ENCODE data around the gene TRIL. TPM values are rescaled to one million over a fixed set of nuclear protein-coding genes. Genes with fewer than 3 reads are reported as not detected.

TRIL gene
- total and polyA plus RNA-seq, 2 of the 4 experiments (the other 2 are of a cell fraction): under 0.01 to 0.09 TPM

- peaks cover 4% of the 10 kb centered on the region for H3K27me3 ChIP-seq (ENCODE audit: control insufficient read depth, insufficient read depth, low read length)
- POLR2A ChIA-PET (ENCODE audit: unreplicated experiment): no interaction called here
- DNase-seq (no peak), ATAC-seq (ENCODE audit: low read depth) (no peak)
- H3K9ac ChIP-seq (ENCODE audit: low read depth, low read length): no peak overlapping the region
- H4K8ac ChIP-seq (ENCODE audit: low read depth in 2 of 2, low read length in 2 of 2): peak overlapping the region in 1 of 2 experiments; percentile 22; a peak in 1 of 4 replicates
- H3K79me1 ChIP-seq (ENCODE audit: low read depth in 1 of 2, low read length in 2 of 2): no peaks in the 10 kb centered on the region
- H2BK15ac ChIP-seq (ENCODE audit: low read depth, low read length): 0 out of 3 replicates have a peak overlapping the region, but pooled peaks have one; percentile 12
- H3K18ac ChIP-seq (ENCODE audit: low read depth, low read length): peak overlapping the region; percentile 1; the same call in 1 of the 2 replicates
- no peaks in the 10 kb centered on the region for H3K36me3 ChIP-seq (ENCODE audit: control insufficient read depth, insufficient read depth, low read length)
- intact Hi-C loops (cut with micrococcal nuclease): loop anchor here (2.0 kb wide), 1 partner anchor 31 kb away; the partner anchor contains the start of gene TRIL
- peak overlapping the region; percentile 61 for H3K4ac ChIP-seq (ENCODE audit: low read depth, low read length)
- no peak overlapping the region for H4K5ac ChIP-seq (ENCODE audit: low read depth, low read length)
- H3K56ac ChIP-seq (ENCODE audit: extremely low read depth, insufficient read depth, low read length): no peak overlapping the region
- peak overlapping the region; percentile 81 for H2BK20ac ChIP-seq (ENCODE audit: low read depth, low read length)
- H3K9me1 ChIP-seq (ENCODE audit: insufficient read depth, low read length): peaks cover 15% of the 10 kb centered on the region
- no peak overlapping the region for H2AK9ac ChIP-seq (replicated peaks; ENCODE audit: low read depth, low read length, poor library complexity)
- H4K20me1 ChIP-seq (ENCODE audit: insufficient read depth, low read length): no peaks in the 10 kb centered on the region
- 0 out of 2 replicates have a peak overlapping the region, but pooled peaks have one; percentile 3 for H3K14ac ChIP-seq (replicated peaks; ENCODE audit: low read depth, low read length)
- dilution Hi-C loops (cut with HindIII; ENCODE audit: low sequenced_read_pairs, unreplicated experiment): no loop called here
- WGBS, 2 experiments (ENCODE audit: extremely low coverage in 2 of 2, insufficient read length in 1 of 2): no CpG with 5 or more reads among the region's 6 CpGs
- H3K23ac ChIP-seq (ENCODE audit: low read depth, low read length): 0 out of 2 replicates have a peak overlapping the region, but pooled peaks have one; percentile 8
- H3K9me3 ChIP-seq (ENCODE audit: control insufficient read depth, insufficient read depth, low read length): no peaks in the 10 kb centered on the region
- peaks cover 21% of the 10 kb centered on the region for H3K4me1 ChIP-seq (ENCODE audit: control insufficient read depth, insufficient read depth, low read length)
- peak overlapping the region; percentile 25; the same call in 1 of the 2 replicates for H2AK5ac ChIP-seq (ENCODE audit: low read depth, low read length)
- no TSS peak for BruUV-seq (replicated peaks)
- H3K4me2 ChIP-seq (ENCODE audit: low read depth, low read length): no peak overlapping the region
- peak overlapping the region; percentile 24; the same call in 1 of the 2 replicates for H4K91ac ChIP-seq (ENCODE audit: insufficient read depth, low read depth, low read length)
- peak overlapping the region; percentile 16 for H2AFZ ChIP-seq (replicated peaks; ENCODE audit: low read length, poor library complexity)
- CTCF ChIA-PET: no interaction called here
- in situ Hi-C loops (cut with MboI; ENCODE audit: low sequenced_read_pairs): no loop called here
- H2BK120ac ChIP-seq (ENCODE audit: low read depth, low read length): peak overlapping the region; percentile 59
- H2BK5ac ChIP-seq (ENCODE audit: low read depth, low read length, poor library complexity, severe bottlenecking): peak overlapping the region; percentile 19
- no peak for TF ChIP-seq MXI1 (IDR thresholded peaks at IDR 0.05; ENCODE audit: borderline replicate concordance, low read depth, low read length)
- TF ChIP-seq ELK1 (IDR thresholded peaks at IDR 0.05; ENCODE audit: borderline replicate concordance, low read depth, low read length): no peak
- no peak for TF ChIP-seq RCOR1 (IDR thresholded peaks at IDR 0.05; ENCODE audit: insufficient replicate concordance, low read length)
- no peak for TF ChIP-seq RFX5 (IDR thresholded peaks at IDR 0.05; ENCODE audit: low read depth, low read length)
- TF ChIP-seq MAFK (IDR thresholded peaks at IDR 0.05; ENCODE audit: low read depth, low read length): no peak
- no peak for TF ChIP-seq CEBPB (IDR thresholded peaks at IDR 0.05; ENCODE audit: low read depth, low read length)
- no peak for TF ChIP-seq RAD21 (IDR thresholded peaks at IDR 0.05; ENCODE audit: low read length)
- TF ChIP-seq NFE2L2 (IDR thresholded peaks at IDR 0.05; ENCODE audit: low read depth, low read length): no peak
- no peak for TF ChIP-seq USF2 (IDR thresholded peaks at IDR 0.05; ENCODE audit: low read depth, low read length)
- no peak for TF ChIP-seq SMC3 (IDR thresholded peaks at IDR 0.05; ENCODE audit: low read depth, low read length)
- TF ChIP-seq MAZ (IDR thresholded peaks at IDR 0.05; ENCODE audit: borderline replicate concordance, low read depth, low read length): no peak
- no peak for TF ChIP-seq POLR2A (IDR thresholded peaks at IDR 0.05; ENCODE audit: low read depth, low read length)
- no peak overlapping the region for H3K4me3 ChIP-seq (ENCODE audit: insufficient read depth, low read depth, low read length)
- no peak overlapping the region for H3K27ac ChIP-seq (ENCODE audit: insufficient read depth, low read length)
These were observed 31.3 kb upstream of the TRIL start for GRCh38 chr7:28989211-28989980.
